ENCODE measurements around the gene B4GALT5.

GRCh38 chr20:49620364-49621240 lies 93.1 kb downstream of the B4GALT5 start:
- TF ChIP-seq POLR2A (IDR thresholded peaks at IDR 0.05): no peak
- TF ChIP-seq, protein P1, sequence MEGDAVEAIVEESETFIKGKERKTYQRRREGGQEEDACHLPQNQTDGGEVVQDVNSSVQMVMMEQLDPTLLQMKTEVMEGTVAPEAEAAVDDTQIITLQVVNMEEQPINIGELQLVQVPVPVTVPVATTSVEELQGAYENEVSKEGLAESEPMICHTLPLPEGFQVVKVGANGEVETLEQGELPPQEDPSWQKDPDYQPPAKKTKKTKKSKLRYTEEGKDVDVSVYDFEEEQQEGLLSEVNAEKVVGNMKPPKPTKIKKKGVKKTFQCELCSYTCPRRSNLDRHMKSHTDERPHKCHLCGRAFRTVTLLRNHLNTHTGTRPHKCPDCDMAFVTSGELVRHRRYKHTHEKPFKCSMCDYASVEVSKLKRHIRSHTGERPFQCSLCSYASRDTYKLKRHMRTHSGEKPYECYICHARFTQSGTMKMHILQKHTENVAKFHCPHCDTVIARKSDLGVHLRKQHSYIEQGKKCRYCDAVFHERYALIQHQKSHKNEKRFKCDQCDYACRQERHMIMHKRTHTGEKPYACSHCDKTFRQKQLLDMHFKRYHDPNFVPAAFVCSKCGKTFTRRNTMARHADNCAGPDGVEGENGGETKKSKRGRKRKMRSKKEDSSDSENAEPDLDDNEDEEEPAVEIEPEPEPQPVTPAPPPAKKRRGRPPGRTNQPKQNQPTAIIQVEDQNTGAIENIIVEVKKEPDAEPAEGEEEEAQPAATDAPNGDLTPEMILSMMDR (IDR thresholded peaks at IDR 0.05): no peak
- no peak for TF ChIP-seq POLR2AphosphoS5 (IDR thresholded peaks at IDR 0.05)
